Parathyroid adenoma (tissue), 2 donors: ENCODE measurements around the gene SPG7.

ENCODE experiments used
- H2AFZ ChIP-seq: fragments of 300-600 bp; sonication (generic); one replicate; pipeline ENCODE4 v1.7.0; 2017; ENCODE audit warnings: antibody characterized with exemption, mild to moderate bottlenecking
- H3K27ac ChIP-seq: fragments of 300-600 bp; sonication (generic); one replicate; pipeline ENCODE4 v1.7.0; 2017
- H3K27me3 ChIP-seq: fragments of 300-600 bp; sonication (generic); one replicate; pipeline ENCODE4 v1.7.0; 2017; ENCODE audit warnings: low read length; ENCODE audit not compliant: control insufficient read depth, insufficient read depth
- H3K36me3 ChIP-seq: fragments of 300-600 bp; sonication (generic); one replicate; pipeline ENCODE4 v1.7.0; 2017; ENCODE audit warnings: low read length; ENCODE audit not compliant: control insufficient read depth, insufficient read depth
- H3K4me1 ChIP-seq: fragments of 300-600 bp; sonication (generic); one replicate; pipeline ENCODE4 v1.7.0; 2017; ENCODE audit warnings: control low read depth
- H3K4me2 ChIP-seq: fragments of 300-600 bp; sonication (generic); one replicate; pipeline ENCODE4 v1.7.0; 2017; ENCODE audit warnings: low read length
- H3K4me3 ChIP-seq: fragments of 300-600 bp; sonication (generic); one replicate; pipeline ENCODE4 v1.7.0; 2017; ENCODE audit warnings: low read depth, low read length
- H3K79me2 ChIP-seq: fragments of 300-600 bp; sonication (generic); one replicate; pipeline ENCODE4 v1.7.0; 2017; ENCODE audit warnings: control low read depth
- H3K9ac ChIP-seq: fragments of 300-600 bp; sonication (generic); one replicate; pipeline ENCODE4 v1.7.0; 2017; ENCODE audit warnings: mild to moderate bottlenecking
- H3K9me3 ChIP-seq: fragments of 300-600 bp; sonication (generic); one replicate; pipeline ENCODE4 v1.7.0; 2017; ENCODE audit warnings: low read length; ENCODE audit not compliant: control insufficient read depth
- TF ChIP-seq, protein P1 (sequence below): fragments of 300-600 bp; sonication (generic); IDR thresholded peaks from one replicate; pipeline ENCODE4 v1.7.0; 2017; ENCODE audit warnings: antibody characterized with exemption, mild to moderate bottlenecking
- donor health status: primary hyperparathyroidism.

Gene SPG7

DNA sequence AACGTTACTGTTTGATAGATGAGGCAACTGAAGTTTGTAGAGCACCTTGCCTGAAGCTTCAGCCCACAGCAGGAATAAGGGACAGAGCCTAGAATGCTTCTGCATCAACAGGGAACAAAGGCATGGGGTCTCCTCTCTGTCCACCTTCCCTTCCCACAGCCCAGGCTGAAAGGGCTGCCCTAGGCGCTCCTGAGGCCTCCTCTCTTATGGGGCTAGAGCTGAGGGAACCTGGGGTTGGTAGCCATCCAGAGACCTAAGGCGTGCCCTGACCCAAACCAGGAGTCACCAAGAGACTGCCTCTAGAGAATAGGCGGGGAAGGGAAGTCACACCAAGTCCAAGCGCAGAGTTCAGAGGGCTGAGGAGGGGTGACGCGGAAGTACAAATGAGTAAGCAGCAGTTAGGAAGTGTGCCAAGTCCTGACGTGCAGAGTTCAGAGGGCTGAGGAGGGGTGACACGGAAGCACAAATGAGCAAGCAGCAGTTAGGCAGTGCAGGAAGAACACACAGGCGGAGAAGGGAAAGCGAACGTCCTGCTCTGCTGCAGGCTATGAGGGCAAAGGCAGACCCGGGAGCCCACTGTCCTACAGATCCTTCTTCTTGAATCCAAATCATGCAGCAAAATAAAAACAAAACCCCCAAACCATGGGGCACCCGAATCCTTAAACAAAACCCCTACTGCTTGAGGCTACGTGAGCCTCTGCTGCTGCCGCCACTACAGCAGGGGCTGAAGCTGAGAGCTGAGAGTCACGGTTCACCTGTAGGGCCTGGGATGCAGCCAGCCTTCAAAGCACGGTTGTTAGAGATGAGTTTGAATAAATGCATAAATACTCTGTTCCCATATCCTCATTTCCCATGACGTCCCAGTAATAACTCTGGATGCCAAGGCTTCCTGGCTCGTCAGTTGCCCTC is 2.7 kb upstream of the SPG7 start:
- Histone ChIP-seq H3K4me3 (no peak overlapping the region), H3K4me1 (peaks cover 12% of the 10 kb centered on the region), H3K27me3 (no peaks in the 10 kb centered on the region), H2AFZ (no peak overlapping the region), H3K9ac (no peak overlapping the region), H3K9me3 (no peaks in the 10 kb centered on the region), H3K36me3 (no peaks in the 10 kb centered on the region), H3K4me2 (no peak overlapping the region), H3K27ac (peak overlapping the region; percentile 61), H3K79me2 (peaks cover under 1% of the 10 kb centered on the region)
- TF ChIP-seq, protein P1, sequence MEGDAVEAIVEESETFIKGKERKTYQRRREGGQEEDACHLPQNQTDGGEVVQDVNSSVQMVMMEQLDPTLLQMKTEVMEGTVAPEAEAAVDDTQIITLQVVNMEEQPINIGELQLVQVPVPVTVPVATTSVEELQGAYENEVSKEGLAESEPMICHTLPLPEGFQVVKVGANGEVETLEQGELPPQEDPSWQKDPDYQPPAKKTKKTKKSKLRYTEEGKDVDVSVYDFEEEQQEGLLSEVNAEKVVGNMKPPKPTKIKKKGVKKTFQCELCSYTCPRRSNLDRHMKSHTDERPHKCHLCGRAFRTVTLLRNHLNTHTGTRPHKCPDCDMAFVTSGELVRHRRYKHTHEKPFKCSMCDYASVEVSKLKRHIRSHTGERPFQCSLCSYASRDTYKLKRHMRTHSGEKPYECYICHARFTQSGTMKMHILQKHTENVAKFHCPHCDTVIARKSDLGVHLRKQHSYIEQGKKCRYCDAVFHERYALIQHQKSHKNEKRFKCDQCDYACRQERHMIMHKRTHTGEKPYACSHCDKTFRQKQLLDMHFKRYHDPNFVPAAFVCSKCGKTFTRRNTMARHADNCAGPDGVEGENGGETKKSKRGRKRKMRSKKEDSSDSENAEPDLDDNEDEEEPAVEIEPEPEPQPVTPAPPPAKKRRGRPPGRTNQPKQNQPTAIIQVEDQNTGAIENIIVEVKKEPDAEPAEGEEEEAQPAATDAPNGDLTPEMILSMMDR = no peak

DNA sequence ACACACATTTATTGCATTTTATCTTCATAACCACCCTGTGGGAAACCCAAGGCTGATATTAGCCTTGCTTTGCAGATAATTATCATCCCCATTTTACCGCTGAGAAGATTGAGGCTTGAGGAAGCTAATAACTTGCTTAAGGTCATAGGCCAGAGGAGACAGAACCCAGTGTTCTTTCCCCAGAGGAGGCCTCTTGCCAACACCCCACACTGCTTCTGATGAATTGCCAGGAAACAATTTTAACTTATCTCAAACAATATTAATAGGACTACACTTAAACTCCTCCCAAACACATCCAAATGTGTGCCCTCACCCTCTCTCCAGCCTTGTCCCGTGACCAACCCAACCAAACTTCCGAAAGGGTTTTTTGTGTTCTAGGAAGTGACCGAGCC is 2.1 kb upstream of the SPG7 start:
- no peak overlapping the region for H2AFZ ChIP-seq
- no peaks in the 10 kb centered on the region for H3K9me3 ChIP-seq
- H3K36me3 ChIP-seq = no peaks in the 10 kb centered on the region
- H3K4me1 ChIP-seq = peaks cover 12% of the 10 kb centered on the region
- no peak overlapping the region for H3K4me3 ChIP-seq
- no peak overlapping the region for H3K4me2 ChIP-seq
- H3K79me2 ChIP-seq = peaks cover 6% of the 10 kb centered on the region
- H3K27me3 ChIP-seq = no peaks in the 10 kb centered on the region
- TF ChIP-seq, protein P1 = no peak
- H3K27ac ChIP-seq = peak overlapping the region; percentile 16
- H3K9ac ChIP-seq = no peak overlapping the region

DNA sequence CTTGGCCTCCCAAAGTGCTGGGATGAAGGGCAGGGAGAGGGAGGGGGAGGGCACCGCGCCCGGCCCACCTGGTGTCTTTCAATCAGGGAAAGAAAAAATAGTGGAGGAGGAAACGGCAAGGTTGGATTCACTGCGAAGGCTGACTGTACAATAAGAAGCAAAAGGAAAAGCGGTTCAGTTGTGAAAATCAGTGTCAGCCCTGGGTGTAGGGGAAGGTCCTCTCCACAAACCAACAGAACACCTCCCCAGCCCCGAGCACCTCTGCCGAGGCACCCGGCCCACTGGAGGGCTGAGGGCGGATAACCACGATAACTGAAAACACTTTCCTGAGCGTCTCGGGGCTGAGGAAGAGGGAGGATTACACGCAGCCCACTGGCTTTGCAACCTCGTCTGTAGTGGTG is 1.4 kb upstream of the SPG7 start:
- Histone ChIP-seq H3K27ac (no peak overlapping the region), H3K79me2 (peaks cover 10% of the 10 kb centered on the region), H3K4me2 (no peak overlapping the region), H3K9me3 (no peaks in the 10 kb centered on the region), H3K4me3 (no peak overlapping the region), H3K27me3 (no peaks in the 10 kb centered on the region), H3K36me3 (no peaks in the 10 kb centered on the region), H3K4me1 (peaks cover 12% of the 10 kb centered on the region), H3K9ac (no peak overlapping the region), H2AFZ (no peak overlapping the region)
- TF ChIP-seq, protein P1 = no peak

DNA sequence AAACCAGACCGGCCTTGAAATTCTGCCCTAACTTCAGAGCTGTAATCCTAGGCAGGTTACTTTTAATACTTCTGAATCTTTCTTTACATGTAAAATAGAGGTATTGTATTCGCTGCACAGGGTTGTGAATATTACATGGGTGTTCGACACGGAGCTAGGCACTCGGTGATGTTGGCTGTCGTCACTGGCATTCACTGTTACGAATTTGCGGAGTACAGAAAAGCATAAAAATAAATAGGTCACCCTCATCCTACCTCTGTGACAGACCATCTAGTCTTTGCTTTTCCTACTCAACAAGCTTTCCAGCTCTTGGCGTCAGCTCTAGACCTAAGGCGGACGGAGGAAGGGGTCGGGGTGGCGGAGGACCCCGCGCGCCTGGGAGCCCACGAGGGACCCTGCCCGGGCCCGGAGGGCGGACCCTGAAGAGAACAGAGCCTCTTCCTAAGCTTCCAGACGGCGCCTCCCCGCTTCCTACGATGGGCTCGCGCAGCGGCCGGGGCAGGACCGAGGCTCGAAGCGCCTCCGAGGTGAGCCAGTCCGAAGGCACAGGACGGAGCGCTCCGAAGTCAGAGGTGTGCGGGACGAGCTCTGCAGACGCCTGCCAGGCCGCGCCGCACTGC is 879 bp upstream of the SPG7 start:
- H3K9me3 ChIP-seq = no peaks in the 10 kb centered on the region
- H3K4me2 ChIP-seq = peak overlapping the region; percentile 83

More for the DNA sequence above, 879 bp upstream of the SPG7 start:
- H3K27ac ChIP-seq = peak overlapping the region; percentile 86
- peak overlapping the region; percentile 99 for H2AFZ ChIP-seq
- H3K9ac ChIP-seq = peak overlapping the region; percentile 49
- H3K79me2 ChIP-seq = peaks cover 15% of the 10 kb centered on the region
- H3K4me3 ChIP-seq = peak overlapping the region; percentile 73
- TF ChIP-seq, protein P1 = no peak
- H3K27me3 ChIP-seq = no peaks in the 10 kb centered on the region
- peaks cover 11% of the 10 kb centered on the region for H3K4me1 ChIP-seq
- H3K36me3 ChIP-seq = no peaks in the 10 kb centered on the region
